GM21576 (cell line): ENCODE results near the gene IGSF9B.

Source experiments
- ATAC-seq: cut with Tn5 transposase; IDR thresholded peaks from one replicate; pipeline ENCODE4 v1.9.1; 2021; ENCODE audit warnings: mild to moderate bottlenecking, moderate library complexity; ENCODE audit not compliant: unreplicated experiment

Gene IGSF9B

GRCh38 chr11:133985981-133986944 lies 29.5 kb upstream of the IGSF9B start:
- ATAC-seq, result no peak

- ATAC-seq, result no peak
These were observed 28.1 kb upstream of the IGSF9B start for GRCh38 chr11:133984828-133985227.

GRCh38 chr11:133983660-133984316 lies 27.0 kb upstream of the IGSF9B start:
- ATAC-seq, result no peak

- ATAC-seq, result no peak
These were observed 26.1 kb upstream of the IGSF9B start for GRCh38 chr11:133982876-133983275.

GRCh38 chr11:133982151-133982550 lies 25.4 kb upstream of the IGSF9B start:
- no peak for ATAC-seq

- no peak for ATAC-seq
These were observed 24.4 kb upstream of the IGSF9B start for GRCh38 chr11:133981156-133981555.

GRCh38 chr11:133980665-133981064 lies 23.9 kb upstream of the IGSF9B start:
- no peak for ATAC-seq

- ATAC-seq, result no peak
These were observed 22.0 kb upstream of the IGSF9B start for GRCh38 chr11:133978794-133979193.

- ATAC-seq, result peak; percentile 100
These were observed 20.4 kb upstream of the IGSF9B start for GRCh38 chr11:133977067-133977677.

GRCh38 chr11:133975488-133975849 lies 18.7 kb upstream of the IGSF9B start:
- ATAC-seq, result no peak

GRCh38 chr11:133974836-133975487 lies 18.2 kb upstream of the IGSF9B start:
- ATAC-seq, result no peak

GRCh38 chr11:133971881-133972280 lies 15.1 kb upstream of the IGSF9B start:
- no peak for ATAC-seq

- ATAC-seq, result no peak
These were observed 12.3 kb upstream of the IGSF9B start for GRCh38 chr11:133969112-133969511.

- ATAC-seq, result no peak
These were observed 11.5 kb upstream of the IGSF9B start for GRCh38 chr11:133968300-133968699.

- no peak for ATAC-seq
These were observed 11.0 kb upstream of the IGSF9B start for GRCh38 chr11:133967599-133968238.

- no peak for ATAC-seq
These were observed 10.3 kb upstream of the IGSF9B start for GRCh38 chr11:133966921-133967598.

GRCh38 chr11:133966172-133966651 lies 9.4 kb upstream of the IGSF9B start:
- ATAC-seq, result no peak

GRCh38 chr11:133965031-133965601 lies 8.3 kb upstream of the IGSF9B start:
- no peak for ATAC-seq

GRCh38 chr11:133964356-133964755 lies 7.6 kb upstream of the IGSF9B start:
- no peak for ATAC-seq

GRCh38 chr11:133961890-133962289 lies 5.1 kb upstream of the IGSF9B start:
- ATAC-seq, result no peak
